Measurements from ENCODE around the gene NUMA1. TPM values are rescaled to one million over a fixed set of nuclear protein-coding genes. Genes with fewer than 3 reads are reported as not detected.

The NUMA1 gene
- total RNA-seq, 4 donors from 2014 or later = 259 to 342 (median 280) TPM

- Histone ChIP-seq H3K4me1 (no peaks in the 10 kb centered on the region), H3K36me3 (peaks cover 80 to 82% of the 10 kb centered on the region in 2 donors), H3K27ac (no peak overlapping the region), H3K4me3 (replicated peaks in 1 of 3) (no peak overlapping the region), H3K9me3 (no peaks in the 10 kb centered on the region), H3K27me3 (no peaks in the 10 kb centered on the region)
- WGBS, 2 donors = 87 to 89% methylated on average over 20 of the region's 20 CpGs
- DNase-seq = no peak
- no peak for TF ChIP-seq POLR2A (IDR thresholded peaks at IDR 0.05)
- no peak for TF ChIP-seq CTCF (IDR thresholded peaks at IDR 0.05)
- intact Hi-C loops (cut with DNase I) = no loop called here
These were observed 74.7 kb downstream of the NUMA1 start for GRCh38 chr11:72005347-72006260.

GRCh38 chr11:72004515-72005346, 75.6 kb downstream of the NUMA1 start:
- peak in 1 of 2 donors; percentile 27 for DNase-seq
- H3K9me3 ChIP-seq = no peaks in the 10 kb centered on the region
- no peak overlapping the region for H3K27ac ChIP-seq
- no peak overlapping the region for H3K4me3 ChIP-seq (replicated peaks in 1 of 3)
- WGBS, 2 donors = 89 to 92% methylated on average over 10 to 16 of the region's 16 CpGs
- H3K27me3 ChIP-seq = no peaks in the 10 kb centered on the region
- H3K36me3 ChIP-seq = peaks cover 72 to 73% of the 10 kb centered on the region in 2 donors
- no peak for TF ChIP-seq CTCF (IDR thresholded peaks at IDR 0.05)
- no peak for TF ChIP-seq POLR2A (IDR thresholded peaks at IDR 0.05)
- H3K4me1 ChIP-seq = peaks cover 0 to 4% of the 10 kb centered on the region in 2 donors
- intact Hi-C loops (cut with DNase I) = no loop called here

GRCh38 chr11:72003776-72004171, 76.6 kb downstream of the NUMA1 start:
- Histone ChIP-seq H3K27me3 (no peaks in the 10 kb centered on the region), H3K4me3 (replicated peaks in 1 of 3) (no peak overlapping the region), H3K4me1 (peaks cover 0 to 11% of the 10 kb centered on the region in 2 donors), H3K36me3 (peaks cover 62 to 64% of the 10 kb centered on the region in 2 donors), H3K27ac (no peak overlapping the region), H3K9me3 (no peaks in the 10 kb centered on the region)
- TF ChIP-seq CTCF (IDR thresholded peaks at IDR 0.05) (no peak), POLR2A (IDR thresholded peaks at IDR 0.05) (no peak)
- 94 to 95% methylated on average over 10 to 16 of the region's 20 CpGs for WGBS, 2 donors
- intact Hi-C loops (cut with DNase I) = no loop called here
- no peak for DNase-seq

- Histone ChIP-seq H3K9me3 (no peaks in the 10 kb centered on the region), H3K36me3 (peaks cover 55 to 58% of the 10 kb centered on the region in 2 donors), H3K4me3 (replicated peaks in 1 of 3) (no peak overlapping the region), H3K27ac (no peak overlapping the region), H3K4me1 (peaks cover 0 to 11% of the 10 kb centered on the region in 2 donors), H3K27me3 (no peaks in the 10 kb centered on the region)
- 89 to 92% methylated on average over 12 of the region's 12 CpGs for WGBS, 2 donors
- no peak for DNase-seq
- TF ChIP-seq CTCF (IDR thresholded peaks at IDR 0.05) = no peak
- no peak for TF ChIP-seq POLR2A (IDR thresholded peaks at IDR 0.05)
- intact Hi-C loops (cut with DNase I) = no loop called here
These were observed 77.2 kb downstream of the NUMA1 start for GRCh38 chr11:72002841-72003775.
